Measurements from ENCODE around the gene FER. TPM values are rescaled to one million over a fixed set of nuclear protein-coding genes. Genes with fewer than 3 reads are reported as not detected.
A peak's percentile ranks its signal among the peaks of the same experiment; 100 is the strongest.

FER gene
- total and polyA plus RNA-seq, 2 of the 13 experiments (the other 11 are each of a cell fraction or from before 2014, with no cell fraction given): 7.9 to 29.0 TPM

GRCh38 chr5:108727651-108728565, 19.8 kb upstream of the FER start (continued):
- TF ChIP-seq, protein P1, sequence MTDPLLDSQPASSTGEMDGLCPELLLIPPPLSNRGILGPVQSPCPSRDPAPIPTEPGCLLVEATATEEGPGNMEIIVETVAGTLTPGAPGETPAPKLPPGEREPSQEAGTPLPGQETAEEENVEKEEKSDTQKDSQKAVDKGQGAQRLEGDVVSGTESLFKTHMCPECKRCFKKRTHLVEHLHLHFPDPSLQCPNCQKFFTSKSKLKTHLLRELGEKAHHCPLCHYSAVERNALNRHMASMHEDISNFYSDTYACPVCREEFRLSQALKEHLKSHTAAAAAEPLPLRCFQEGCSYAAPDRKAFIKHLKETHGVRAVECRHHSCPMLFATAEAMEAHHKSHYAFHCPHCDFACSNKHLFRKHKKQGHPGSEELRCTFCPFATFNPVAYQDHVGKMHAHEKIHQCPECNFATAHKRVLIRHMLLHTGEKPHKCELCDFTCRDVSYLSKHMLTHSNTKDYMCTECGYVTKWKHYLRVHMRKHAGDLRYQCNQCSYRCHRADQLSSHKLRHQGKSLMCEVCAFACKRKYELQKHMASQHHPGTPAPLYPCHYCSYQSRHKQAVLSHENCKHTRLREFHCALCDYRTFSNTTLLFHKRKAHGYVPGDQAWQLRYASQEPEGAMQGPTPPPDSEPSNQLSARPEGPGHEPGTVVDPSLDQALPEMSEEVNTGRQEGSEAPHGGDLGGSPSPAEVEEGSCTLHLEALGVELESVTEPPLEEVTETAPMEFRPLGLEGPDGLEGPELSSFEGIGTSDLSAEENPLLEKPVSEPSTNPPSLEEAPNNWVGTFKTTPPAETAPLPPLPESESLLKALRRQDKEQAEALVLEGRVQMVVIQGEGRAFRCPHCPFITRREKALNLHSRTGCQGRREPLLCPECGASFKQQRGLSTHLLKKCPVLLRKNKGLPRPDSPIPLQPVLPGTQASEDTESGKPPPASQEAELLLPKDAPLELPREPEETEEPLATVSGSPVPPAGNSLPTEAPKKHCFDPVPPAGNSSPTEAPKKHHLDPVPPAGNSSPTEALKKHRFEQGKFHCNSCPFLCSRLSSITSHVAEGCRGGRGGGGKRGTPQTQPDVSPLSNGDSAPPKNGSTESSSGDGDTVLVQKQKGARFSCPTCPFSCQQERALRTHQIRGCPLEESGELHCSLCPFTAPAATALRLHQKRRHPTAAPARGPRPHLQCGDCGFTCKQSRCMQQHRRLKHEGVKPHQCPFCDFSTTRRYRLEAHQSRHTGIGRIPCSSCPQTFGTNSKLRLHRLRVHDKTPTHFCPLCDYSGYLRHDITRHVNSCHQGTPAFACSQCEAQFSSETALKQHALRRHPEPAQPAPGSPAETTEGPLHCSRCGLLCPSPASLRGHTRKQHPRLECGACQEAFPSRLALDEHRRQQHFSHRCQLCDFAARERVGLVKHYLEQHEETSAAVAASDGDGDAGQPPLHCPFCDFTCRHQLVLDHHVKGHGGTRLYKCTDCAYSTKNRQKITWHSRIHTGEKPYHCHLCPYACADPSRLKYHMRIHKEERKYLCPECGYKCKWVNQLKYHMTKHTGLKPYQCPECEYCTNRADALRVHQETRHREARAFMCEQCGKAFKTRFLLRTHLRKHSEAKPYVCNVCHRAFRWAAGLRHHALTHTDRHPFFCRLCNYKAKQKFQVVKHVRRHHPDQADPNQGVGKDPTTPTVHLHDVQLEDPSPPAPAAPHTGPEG (CRISPR knock-in tag; IDR thresholded peaks at IDR 0.05): peak; percentile 64; the same call in 1 of the 2 replicates
- TF ChIP-seq ZFY (CRISPR knock-in tag; IDR thresholded peaks at IDR 0.05) (peak; percentile 97), FOXO1 (CRISPR knock-in tag; IDR thresholded peaks at IDR 0.05) (peak; percentile 62; the same call in 1 of the 2 replicates), MED13 (CRISPR knock-in tag; IDR thresholded peaks at IDR 0.05) (no peak), BRCA1 (CRISPR knock-in tag; IDR thresholded peaks at IDR 0.05) (0 out of 2 replicates have a peak, but pooled peaks have one; percentile 60), ESRRA (CRISPR knock-in tag; IDR thresholded peaks at IDR 0.05; ENCODE audit: low read depth) (0 out of 2 replicates have a peak, but pooled peaks have one; percentile 34), ZNF317 (CRISPR knock-in tag; IDR thresholded peaks at IDR 0.05) (peak; percentile 89), XBP1 (CRISPR knock-in tag; IDR thresholded peaks at IDR 0.05) (no peak), CREM (IDR thresholded peaks at IDR 0.05) (no peak), CREM (CRISPR knock-in tag; IDR thresholded peaks at IDR 0.05) (no peak), ZNF552 (CRISPR knock-in tag; IDR thresholded peaks at IDR 0.05; ENCODE audit: borderline replicate concordance) (peak; percentile 57; the same call in 1 of the 2 replicates), ZFP37 (CRISPR knock-in tag; IDR thresholded peaks at IDR 0.05; ENCODE audit: borderline replicate concordance) (0 out of 2 replicates have a peak, but pooled peaks have one; percentile 55), TEAD2 (CRISPR knock-in tag; IDR thresholded peaks at IDR 0.05) (no peak), ZNF354B (CRISPR knock-in tag; IDR thresholded peaks at IDR 0.05) (no peak)
- TF ChIP-seq, protein P2, sequence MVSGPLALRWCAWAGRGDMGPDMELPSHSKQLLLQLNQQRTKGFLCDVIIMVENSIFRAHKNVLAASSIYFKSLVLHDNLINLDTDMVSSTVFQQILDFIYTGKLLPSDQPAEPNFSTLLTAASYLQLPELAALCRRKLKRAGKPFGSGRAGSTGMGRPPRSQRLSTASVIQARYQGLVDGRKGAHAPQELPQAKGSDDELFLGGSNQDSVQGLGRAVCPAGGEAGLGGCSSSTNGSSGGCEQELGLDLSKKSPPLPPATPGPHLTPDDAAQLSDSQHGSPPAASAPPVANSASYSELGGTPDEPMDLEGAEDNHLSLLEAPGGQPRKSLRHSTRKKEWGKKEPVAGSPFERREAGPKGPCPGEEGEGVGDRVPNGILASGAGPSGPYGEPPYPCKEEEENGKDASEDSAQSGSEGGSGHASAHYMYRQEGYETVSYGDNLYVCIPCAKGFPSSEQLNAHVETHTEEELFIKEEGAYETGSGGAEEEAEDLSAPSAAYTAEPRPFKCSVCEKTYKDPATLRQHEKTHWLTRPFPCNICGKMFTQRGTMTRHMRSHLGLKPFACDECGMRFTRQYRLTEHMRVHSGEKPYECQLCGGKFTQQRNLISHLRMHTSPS (CRISPR knock-in tag; IDR thresholded peaks at IDR 0.05; ENCODE audit: low read depth): 0 out of 2 replicates have a peak, but pooled peaks have one; percentile 44
- TF ChIP-seq, protein P3, sequence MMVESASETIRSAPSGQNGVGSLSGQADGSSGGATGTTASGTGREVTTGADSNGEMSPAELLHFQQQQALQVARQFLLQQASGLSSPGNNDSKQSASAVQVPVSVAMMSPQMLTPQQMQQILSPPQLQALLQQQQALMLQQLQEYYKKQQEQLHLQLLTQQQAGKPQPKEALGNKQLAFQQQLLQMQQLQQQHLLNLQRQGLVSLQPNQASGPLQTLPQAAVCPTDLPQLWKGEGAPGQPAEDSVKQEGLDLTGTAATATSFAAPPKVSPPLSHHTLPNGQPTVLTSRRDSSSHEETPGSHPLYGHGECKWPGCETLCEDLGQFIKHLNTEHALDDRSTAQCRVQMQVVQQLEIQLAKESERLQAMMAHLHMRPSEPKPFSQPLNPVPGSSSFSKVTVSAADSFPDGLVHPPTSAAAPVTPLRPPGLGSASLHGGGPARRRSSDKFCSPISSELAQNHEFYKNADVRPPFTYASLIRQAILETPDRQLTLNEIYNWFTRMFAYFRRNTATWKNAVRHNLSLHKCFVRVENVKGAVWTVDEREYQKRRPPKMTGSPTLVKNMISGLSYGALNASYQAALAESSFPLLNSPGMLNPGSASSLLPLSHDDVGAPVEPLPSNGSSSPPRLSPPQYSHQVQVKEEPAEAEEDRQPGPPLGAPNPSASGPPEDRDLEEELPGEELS (CRISPR knock-in tag; IDR thresholded peaks at IDR 0.05): no peak
- TF ChIP-seq, protein P4, sequence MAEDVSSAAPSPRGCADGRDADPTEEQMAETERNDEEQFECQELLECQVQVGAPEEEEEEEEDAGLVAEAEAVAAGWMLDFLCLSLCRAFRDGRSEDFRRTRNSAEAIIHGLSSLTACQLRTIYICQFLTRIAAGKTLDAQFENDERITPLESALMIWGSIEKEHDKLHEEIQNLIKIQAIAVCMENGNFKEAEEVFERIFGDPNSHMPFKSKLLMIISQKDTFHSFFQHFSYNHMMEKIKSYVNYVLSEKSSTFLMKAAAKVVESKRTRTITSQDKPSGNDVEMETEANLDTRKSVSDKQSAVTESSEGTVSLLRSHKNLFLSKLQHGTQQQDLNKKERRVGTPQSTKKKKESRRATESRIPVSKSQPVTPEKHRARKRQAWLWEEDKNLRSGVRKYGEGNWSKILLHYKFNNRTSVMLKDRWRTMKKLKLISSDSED (CRISPR knock-in tag; IDR thresholded peaks at IDR 0.05): peak; percentile 69; the same call in 1 of the 2 replicates

All from HepG2 (cell line).